OCI-LY7 (cell line): Measurements from ENCODE around the gene ZNF14. TPM values are rescaled to one million over a fixed set of nuclear protein-coding genes. Genes with fewer than 3 reads are reported as not detected.

Source experiments
- BruUV-seq: library from RNA; stranded (reverse); fragments of 400-500 nt; replicated peaks from 2 replicates; lab custom pipeline; 2021; lab: Mats Ljungman, UMichigan
- CTCF ChIA-PET: fragments of 300-600 bp; sonication (Branson Sonifier 250); formaldehyde crosslinking; loops from one replicate; lab custom pipeline; 2022; ENCODE audit warnings: antibody characterized with exemption; ENCODE audit not compliant: unreplicated experiment; lab: Charles Lee
- POLR2A ChIA-PET: fragments of 300-600 bp; sonication (Branson Sonifier 250); formaldehyde crosslinking; loops from one replicate; lab custom pipeline; 2022; ENCODE audit warnings: antibody characterized with exemption; lab: Charles Lee
- DNase-seq: peaks from one replicate; pipeline ENCODE4 v3.0.0-alpha.2; 2015; ENCODE audit warnings: low spot score
- H2AFZ ChIP-seq: fragments of 200-600 bp; sonication (generic), shearing (Covaris generic); 2 replicates; pipeline ENCODE4 v1.6.1; 2014; ENCODE audit warnings: mild to moderate bottlenecking, antibody characterized with exemption, low read length, moderate library complexity
- H3K27ac ChIP-seq: fragments of 200-600 bp; sonication (generic); 2 replicates; pipeline ENCODE4 v1.5.1; 2014; ENCODE audit warnings: mixed run types, low read depth, mild to moderate bottlenecking, moderate library complexity, low read length, inconsistent platforms; ENCODE audit not compliant: poor library complexity, severe bottlenecking
- H3K36me3 ChIP-seq: fragments of 200-600 bp; sonication (generic); 2 replicates; pipeline ENCODE4 v1.6.1; 2014; ENCODE audit warnings: mild to moderate bottlenecking, antibody characterized with exemption, low read length, moderate library complexity, mixed read lengths; ENCODE audit not compliant: insufficient read depth
- H3K4me1 ChIP-seq: fragments of 200-600 bp; sonication (generic); 2 replicates; pipeline ENCODE4 v1.5.1; 2014; ENCODE audit warnings: mild to moderate bottlenecking, low read length; ENCODE audit not compliant: insufficient read depth, poor library complexity, severe bottlenecking
- H3K4me2 ChIP-seq: fragments of 200-600 bp; sonication (generic); 2 replicates; pipeline ENCODE4 v1.6.1; 2014; ENCODE audit warnings: mild to moderate bottlenecking, low read length
- H3K4me3 ChIP-seq: fragments of 200-600 bp; sonication (generic); 2 replicates; pipeline ENCODE4 v1.5.1; 2014; ENCODE audit warnings: mild to moderate bottlenecking, low read depth, low read length; ENCODE audit not compliant: poor library complexity, severe bottlenecking
- H3K79me2 ChIP-seq: fragments of 200-600 bp; sonication (generic); 2 replicates; pipeline ENCODE4 v1.6.1; 2016; ENCODE audit warnings: low read depth, mild to moderate bottlenecking, low read length, moderate library complexity, mixed read lengths; ENCODE audit not compliant: insufficient read depth
- H3K9me2 ChIP-seq: fragments of 200-600 bp; sonication (generic); 2 replicates; pipeline ENCODE4 v1.6.1; 2016; ENCODE audit warnings: mild to moderate bottlenecking, low read length, mixed read lengths; ENCODE audit not compliant: insufficient read depth
- H3K9me3 ChIP-seq: fragments of 200-600 bp; sonication (generic); 2 replicates; pipeline ENCODE4 v1.6.1; 2014; ENCODE audit warnings: mild to moderate bottlenecking, mixed run types, low read length, mixed read lengths
- H4K20me1 ChIP-seq: fragments of 200-600 bp; sonication (generic); 2 replicates; pipeline ENCODE4 v1.6.1; 2014; ENCODE audit warnings: mild to moderate bottlenecking, antibody characterized with exemption, low read length, moderate library complexity, mixed read lengths; ENCODE audit not compliant: insufficient read depth
- EZH2phosphoT487 ChIP-seq: fragments of 200-600 bp; sonication (generic); IDR thresholded peaks from 2 replicates; pipeline ENCODE4 v1.6.1; 2018; ENCODE audit warnings: low read depth, borderline replicate concordance, mild to moderate bottlenecking, mixed run types, antibody characterized with exemption, low read length, moderate library complexity, mixed read lengths
- intact Hi-C: fragments of 100-400 bp; cut with micrococcal nuclease; formaldehyde crosslinking; loops from one replicate; pipeline ENCODE4 v1.10.0; 2022; ENCODE audit not compliant: unreplicated experiment
- total RNA-seq, 2 experiments: library from RNA; depleted of rRNA in 1 of 2; stranded (reverse); fragments of >200 nt in 1 of 2; shearing (Covaris generic) in 1 of 2; gene quantifications; 2 replicates each; pipeline ENCODE4 v1.2.3, GENCODE V29; 2014 to 2022
- TF ChIP-seq, protein P1 (sequence below): fragments of 200-600 bp; sonication (generic); conservative IDR thresholded peaks from 2 replicates; pipeline ENCODE4 v1.5.1; 2014; ENCODE audit warnings: mild to moderate bottlenecking, antibody characterized with exemption, low read length, moderate library complexity, mixed read lengths

ZNF14 gene
- total RNA-seq, 2 experiments from 2014 or later: 4.5 to 7.0 TPM

DNA sequence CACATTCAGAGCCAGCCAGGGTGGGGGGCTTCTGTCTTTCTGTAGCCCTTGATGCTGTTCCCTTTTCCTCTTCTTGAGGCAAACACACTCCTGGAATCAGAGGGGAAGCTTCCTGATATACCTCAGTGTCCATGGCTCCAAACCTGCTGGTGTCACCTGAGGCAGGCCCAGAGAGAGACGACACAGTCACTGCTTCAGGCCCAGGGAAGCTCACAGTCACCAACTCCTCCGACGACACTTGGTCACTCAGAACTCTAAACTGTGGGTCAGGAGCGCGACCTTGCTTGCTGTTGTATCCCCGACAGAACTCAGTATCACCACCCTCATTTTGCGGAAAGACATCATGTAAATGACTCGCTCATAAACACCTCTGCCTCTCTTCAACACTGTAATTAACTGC lies 70.6 kb downstream of the ZNF14 start:
- intact Hi-C loops: loop anchor here (10.0 kb wide), 2 partner anchors 258 to 498 kb away; partner anchors contain the start of gene GATAD2A
- H3K79me2 ChIP-seq: peaks cover 34% of the 10 kb centered on the region
- peak overlapping the region; percentile 88 for H3K27ac ChIP-seq
- H3K4me1 ChIP-seq: peaks cover 48% of the 10 kb centered on the region
- H3K9me3 ChIP-seq: no peaks in the 10 kb centered on the region
- peak; percentile 21 for DNase-seq
- H3K36me3 ChIP-seq: peaks cover 37% of the 10 kb centered on the region
- POLR2A ChIA-PET: interaction anchor here (0.8 to 1.2 kb wide), 4 partner anchors 9 to 203 kb away, joined by 3 to 5 read pairs (median 4); partner anchors contain the start of gene ZNF253
- H2AFZ ChIP-seq: no peak overlapping the region
- H4K20me1 ChIP-seq: peaks cover 15% of the 10 kb centered on the region; the same call in 1 of the 2 replicates
- peak overlapping the region; percentile 88 for H3K4me3 ChIP-seq
- CTCF ChIA-PET: no interaction called here
- peak overlapping the region; percentile 82 for H3K4me2 ChIP-seq
- no peaks in the 10 kb centered on the region for H3K9me2 ChIP-seq
- no peak for TF ChIP-seq EZH2phosphoT487
- TF ChIP-seq, protein P1, sequence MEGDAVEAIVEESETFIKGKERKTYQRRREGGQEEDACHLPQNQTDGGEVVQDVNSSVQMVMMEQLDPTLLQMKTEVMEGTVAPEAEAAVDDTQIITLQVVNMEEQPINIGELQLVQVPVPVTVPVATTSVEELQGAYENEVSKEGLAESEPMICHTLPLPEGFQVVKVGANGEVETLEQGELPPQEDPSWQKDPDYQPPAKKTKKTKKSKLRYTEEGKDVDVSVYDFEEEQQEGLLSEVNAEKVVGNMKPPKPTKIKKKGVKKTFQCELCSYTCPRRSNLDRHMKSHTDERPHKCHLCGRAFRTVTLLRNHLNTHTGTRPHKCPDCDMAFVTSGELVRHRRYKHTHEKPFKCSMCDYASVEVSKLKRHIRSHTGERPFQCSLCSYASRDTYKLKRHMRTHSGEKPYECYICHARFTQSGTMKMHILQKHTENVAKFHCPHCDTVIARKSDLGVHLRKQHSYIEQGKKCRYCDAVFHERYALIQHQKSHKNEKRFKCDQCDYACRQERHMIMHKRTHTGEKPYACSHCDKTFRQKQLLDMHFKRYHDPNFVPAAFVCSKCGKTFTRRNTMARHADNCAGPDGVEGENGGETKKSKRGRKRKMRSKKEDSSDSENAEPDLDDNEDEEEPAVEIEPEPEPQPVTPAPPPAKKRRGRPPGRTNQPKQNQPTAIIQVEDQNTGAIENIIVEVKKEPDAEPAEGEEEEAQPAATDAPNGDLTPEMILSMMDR: no peak
- BruUV-seq: TSS peak; percentile 78

DNA sequence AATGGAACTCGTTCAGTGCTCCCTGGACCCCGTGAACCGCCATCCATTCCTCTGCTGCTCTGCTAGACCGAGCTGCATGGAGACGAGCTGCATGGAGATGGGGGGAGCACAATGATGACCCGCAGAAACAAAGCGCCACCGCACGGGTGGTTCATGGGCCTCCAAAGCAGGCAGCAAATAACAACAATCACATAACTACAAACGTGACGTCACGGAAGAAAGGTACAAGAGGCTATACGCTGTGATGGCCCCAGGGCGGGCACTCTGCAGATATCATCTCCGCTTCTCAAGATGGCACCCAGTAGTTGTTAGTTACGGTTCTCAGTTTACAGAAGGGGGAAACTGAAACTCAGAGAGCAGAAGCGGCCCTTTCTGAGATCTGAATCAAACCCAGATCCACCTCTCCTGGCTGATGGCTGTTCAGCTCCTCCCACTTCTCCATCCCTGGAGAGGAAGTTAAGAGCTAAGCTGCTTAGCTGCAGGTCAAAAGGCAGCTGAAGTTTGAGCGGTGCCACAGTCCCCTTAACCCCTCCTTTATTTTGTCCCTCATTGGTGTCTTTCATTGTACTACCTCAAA lies 71.1 kb downstream of the ZNF14 start:
- BruUV-seq: no TSS peak
- H3K36me3 ChIP-seq: peaks cover 43% of the 10 kb centered on the region
- peak overlapping the region; percentile 88 for H3K27ac ChIP-seq
- H3K4me1 ChIP-seq: peaks cover 42% of the 10 kb centered on the region
- H3K9me2 ChIP-seq: no peaks in the 10 kb centered on the region
- POLR2A ChIA-PET: interaction anchor here (0.8 to 1.5 kb wide), 5 partner anchors 9 to 204 kb away, joined by 3 to 5 read pairs (median 4); partner anchors contain the start of gene ZNF253
- H4K20me1 ChIP-seq: peaks cover 15% of the 10 kb centered on the region; the same call in 1 of the 2 replicates
- CTCF ChIA-PET: no interaction called here
- TF ChIP-seq, protein P1: no peak
- TF ChIP-seq EZH2phosphoT487: no peak
- H3K4me3 ChIP-seq: peak overlapping the region; percentile 88
- intact Hi-C loops: loop anchor here (10.0 kb wide), 2 partner anchors 257 to 497 kb away; partner anchors contain the start of gene GATAD2A
- peaks cover 34% of the 10 kb centered on the region for H3K79me2 ChIP-seq
- H3K9me3 ChIP-seq: no peaks in the 10 kb centered on the region
- DNase-seq: peak; percentile 89
- H2AFZ ChIP-seq: no peak overlapping the region
- H3K4me2 ChIP-seq: peak overlapping the region; percentile 82
